ENCODE data around the gene KRTAP3-3. TPM values are rescaled to one million over a fixed set of nuclear protein-coding genes. Genes with fewer than 3 reads are reported as not detected.

Gene KRTAP3-3
- total and polyA plus RNA-seq, 10 donors, result not detected

DNA sequence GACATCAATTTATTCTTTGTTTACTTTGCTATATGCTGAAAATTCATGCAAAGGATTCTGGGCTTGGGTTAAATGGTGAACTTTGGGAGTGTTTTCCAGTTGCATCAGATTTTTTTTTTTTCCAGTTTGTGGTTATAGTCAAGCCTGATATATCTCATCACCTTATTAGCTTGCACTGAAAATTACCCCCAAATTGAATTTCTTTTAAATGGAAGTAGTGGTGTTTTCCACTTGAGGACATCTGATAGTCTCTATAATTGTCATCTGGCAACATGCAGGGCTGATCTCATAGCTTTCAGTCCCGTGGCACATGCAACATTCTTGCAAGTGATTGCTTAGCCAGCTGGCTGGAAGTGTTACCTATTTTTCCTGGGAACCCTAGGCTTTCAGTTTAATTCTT is 19.6 kb upstream of the KRTAP3-3 start:
- TF ChIP-seq POLR2AphosphoS5 (IDR thresholded peaks at IDR 0.05), result no peak
- TF ChIP-seq, protein P1, sequence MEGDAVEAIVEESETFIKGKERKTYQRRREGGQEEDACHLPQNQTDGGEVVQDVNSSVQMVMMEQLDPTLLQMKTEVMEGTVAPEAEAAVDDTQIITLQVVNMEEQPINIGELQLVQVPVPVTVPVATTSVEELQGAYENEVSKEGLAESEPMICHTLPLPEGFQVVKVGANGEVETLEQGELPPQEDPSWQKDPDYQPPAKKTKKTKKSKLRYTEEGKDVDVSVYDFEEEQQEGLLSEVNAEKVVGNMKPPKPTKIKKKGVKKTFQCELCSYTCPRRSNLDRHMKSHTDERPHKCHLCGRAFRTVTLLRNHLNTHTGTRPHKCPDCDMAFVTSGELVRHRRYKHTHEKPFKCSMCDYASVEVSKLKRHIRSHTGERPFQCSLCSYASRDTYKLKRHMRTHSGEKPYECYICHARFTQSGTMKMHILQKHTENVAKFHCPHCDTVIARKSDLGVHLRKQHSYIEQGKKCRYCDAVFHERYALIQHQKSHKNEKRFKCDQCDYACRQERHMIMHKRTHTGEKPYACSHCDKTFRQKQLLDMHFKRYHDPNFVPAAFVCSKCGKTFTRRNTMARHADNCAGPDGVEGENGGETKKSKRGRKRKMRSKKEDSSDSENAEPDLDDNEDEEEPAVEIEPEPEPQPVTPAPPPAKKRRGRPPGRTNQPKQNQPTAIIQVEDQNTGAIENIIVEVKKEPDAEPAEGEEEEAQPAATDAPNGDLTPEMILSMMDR (IDR thresholded peaks at IDR 0.05 in 8 of 11, conservative IDR thresholded peaks at IDR 0.05 in 3 of 11), result no peak
- no peak for TF ChIP-seq POLR2A (IDR thresholded peaks at IDR 0.05)
- DNase-seq, result no peak
- H3K27me3 ChIP-seq (replicated peaks in 1 of 7), result no peaks in the 10 kb centered on the region
- no peaks in the 10 kb centered on the region for H3K36me3 ChIP-seq
- no peaks in the 10 kb centered on the region for H3K4me1 ChIP-seq
- H3K9me3 ChIP-seq, result no peaks in the 10 kb centered on the region
- 41 to 76% (median 60%) methylated on average over 1 of the region's 1 CpG for WGBS, 5 donors
- H3K27ac ChIP-seq, result no peak overlapping the region
- intact Hi-C loops (cut with DNase I; ENCODE audit: low total_unique reads), result no loop called here
- H3K4me3 ChIP-seq, result no peak overlapping the region

- TF ChIP-seq POLR2A (IDR thresholded peaks at IDR 0.05), result no peak
- TF ChIP-seq POLR2AphosphoS5 (IDR thresholded peaks at IDR 0.05), result no peak
- TF ChIP-seq, protein P1 (IDR thresholded peaks at IDR 0.05 in 8 of 11, conservative IDR thresholded peaks at IDR 0.05 in 3 of 11), result no peak
- H3K27me3 ChIP-seq (replicated peaks in 1 of 7), result no peaks in the 10 kb centered on the region
- H3K9me3 ChIP-seq, result no peaks in the 10 kb centered on the region
- 83 to 96% (median 89%) methylated on average over 3 of the region's 3 CpGs for WGBS, 5 donors
- intact Hi-C loops (cut with DNase I; ENCODE audit: low total_unique reads), result no loop called here
- no peaks in the 10 kb centered on the region for H3K36me3 ChIP-seq
- H3K4me3 ChIP-seq, result no peak overlapping the region
- no peak for DNase-seq
- H3K27ac ChIP-seq, result no peak overlapping the region
- H3K4me1 ChIP-seq, result no peaks in the 10 kb centered on the region
These were observed 19.2 kb upstream of the KRTAP3-3 start for GRCh38 chr17:41013181-41013580.

- H3K27ac ChIP-seq, result no peak overlapping the region
- intact Hi-C loops (cut with DNase I; ENCODE audit: low total_unique reads), result no loop called here
- H3K4me3 ChIP-seq, result no peak overlapping the region
- no peaks in the 10 kb centered on the region for H3K27me3 ChIP-seq (replicated peaks in 1 of 7)
- H3K9me3 ChIP-seq, result no peaks in the 10 kb centered on the region
- no peaks in the 10 kb centered on the region for H3K4me1 ChIP-seq
- no peaks in the 10 kb centered on the region for H3K36me3 ChIP-seq
- no peak for TF ChIP-seq POLR2A (IDR thresholded peaks at IDR 0.05)
- TF ChIP-seq, protein P1 (IDR thresholded peaks at IDR 0.05 in 8 of 11, conservative IDR thresholded peaks at IDR 0.05 in 3 of 11), result no peak
- TF ChIP-seq POLR2AphosphoS5 (IDR thresholded peaks at IDR 0.05), result no peak
- DNase-seq, result no peak
- 64 to 79% (median 75%) methylated on average over 6 of the region's 6 CpGs for WGBS, 5 donors
These were observed 18.6 kb upstream of the KRTAP3-3 start for GRCh38 chr17:41012326-41013120.

GRCh38 chr17:41010441-41010840 is 16.5 kb upstream of the KRTAP3-3 start:
- no peak overlapping the region for H3K4me3 ChIP-seq
- no peak for TF ChIP-seq POLR2AphosphoS5 (IDR thresholded peaks at IDR 0.05)
- TF ChIP-seq, protein P1 (IDR thresholded peaks at IDR 0.05 in 8 of 11, conservative IDR thresholded peaks at IDR 0.05 in 3 of 11), result no peak
- TF ChIP-seq POLR2A (IDR thresholded peaks at IDR 0.05), result no peak
- H3K27me3 ChIP-seq (replicated peaks in 1 of 7), result no peaks in the 10 kb centered on the region
- H3K9me3 ChIP-seq, result no peaks in the 10 kb centered on the region
- no peaks in the 10 kb centered on the region for H3K4me1 ChIP-seq
- H3K27ac ChIP-seq, result no peak overlapping the region
- H3K36me3 ChIP-seq, result no peaks in the 10 kb centered on the region
- DNase-seq, result no peak
- intact Hi-C loops (cut with DNase I; ENCODE audit: low total_unique reads), result no loop called here

Measured in spleen (tissue), 11 donors.